Stimulated activated CD4-positive, alpha-beta T cell treated with anti-CD3 and anti-CD28 coated beads, Interleukin-2, amount 100 ng/mL, for 48 hours (primary cell): ENCODE measurements around the gene ZCCHC7.
"Not testable (repeated sequence)": the region's sequence is repeated elsewhere in the genome, so short reads cannot be mapped to it uniquely, and the experiment has no call there.

Source experiments
- DNase-seq, 2 donors: peaks; one replicate each; pipeline ENCODE4 v3.0.0-alpha.2; 2020

ZCCHC7 gene

DNA sequence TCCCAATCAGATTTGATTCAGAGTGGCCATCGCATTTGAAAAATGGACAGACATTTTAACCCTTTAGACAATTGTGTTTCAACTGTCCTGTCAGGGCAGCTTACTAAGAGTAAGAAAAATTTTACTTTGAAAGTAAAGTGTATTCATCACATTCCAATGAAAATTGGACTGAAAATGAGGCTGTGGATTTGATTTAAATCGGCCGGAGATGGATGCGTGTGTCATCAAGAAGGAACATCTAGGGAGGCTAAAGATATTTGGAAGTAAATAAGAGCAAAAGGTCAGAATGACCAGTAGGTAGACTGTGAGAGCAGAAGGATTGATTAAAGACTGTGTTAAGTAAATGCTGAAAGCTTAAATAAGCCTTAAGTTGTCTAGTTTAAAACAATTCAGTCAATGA lies 1.5 kb downstream of the ZCCHC7 start:
- no peak for DNase-seq

DNA sequence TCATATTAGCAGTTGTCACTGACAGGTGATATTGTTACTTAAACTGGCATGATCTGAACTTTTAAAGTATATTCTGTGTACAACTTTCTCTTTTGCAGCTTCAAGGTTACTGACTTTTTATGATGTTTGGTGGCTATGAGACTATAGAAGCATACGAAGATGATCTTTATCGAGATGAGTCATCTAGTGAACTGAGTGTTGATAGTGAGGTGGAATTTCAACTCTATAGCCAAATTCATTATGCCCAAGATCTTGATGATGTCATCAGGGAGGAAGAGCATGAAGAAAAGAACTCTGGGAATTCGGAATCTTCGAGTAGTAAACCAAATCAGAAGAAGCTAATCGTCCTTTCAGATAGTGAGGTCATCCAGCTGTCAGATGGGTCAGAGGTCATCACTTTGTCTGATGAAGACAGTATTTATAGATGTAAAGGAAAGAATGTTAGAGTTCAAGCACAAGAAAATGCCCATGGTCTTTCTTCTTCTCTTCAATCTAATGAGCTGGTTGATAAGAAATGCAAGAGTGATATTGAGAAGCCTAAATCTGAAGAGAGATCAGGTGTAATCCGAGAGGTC lies 5.9 kb downstream of the ZCCHC7 start:
- no peak for DNase-seq

DNA sequence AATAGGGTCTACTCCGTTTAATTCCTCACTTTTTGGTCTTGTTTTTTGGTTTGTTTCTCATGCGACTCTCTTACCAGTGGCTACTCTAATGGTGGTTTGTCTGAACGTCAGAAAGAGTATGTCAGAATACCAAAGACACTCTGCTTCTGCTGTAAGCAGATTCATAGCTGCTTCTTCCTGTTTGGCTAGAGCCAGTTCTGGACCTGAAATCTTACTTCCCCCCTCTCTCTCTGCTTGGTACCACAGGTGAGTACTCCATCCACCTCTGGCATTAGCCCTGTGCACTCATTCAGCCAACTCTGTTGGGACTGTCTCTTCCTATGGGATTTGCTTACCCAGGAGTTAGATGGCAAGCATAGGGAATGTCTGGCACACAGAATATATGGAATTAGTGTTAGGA lies 6.6 kb downstream of the ZCCHC7 start:
- no peak for DNase-seq

DNA sequence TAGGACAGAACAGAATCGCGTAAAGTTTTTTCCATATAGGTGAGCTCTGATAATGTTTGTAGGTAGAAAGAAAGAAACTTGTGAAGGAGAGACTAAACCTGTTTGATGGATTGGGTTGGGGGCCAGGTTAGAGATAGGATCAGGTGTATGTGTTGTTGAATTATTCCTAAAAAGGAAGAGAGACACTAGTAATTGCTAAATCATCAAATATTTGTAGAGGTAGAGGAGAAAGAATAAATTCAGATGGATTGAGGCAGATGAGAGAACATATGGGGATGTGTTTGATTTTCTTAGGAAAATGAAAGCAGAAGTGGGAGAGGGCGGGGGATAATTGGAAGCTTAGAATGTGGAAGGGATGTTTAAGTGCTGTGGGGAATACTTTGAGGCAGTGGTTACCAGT lies 7.7 kb downstream of the ZCCHC7 start:
- DNase-seq = no peak

DNA sequence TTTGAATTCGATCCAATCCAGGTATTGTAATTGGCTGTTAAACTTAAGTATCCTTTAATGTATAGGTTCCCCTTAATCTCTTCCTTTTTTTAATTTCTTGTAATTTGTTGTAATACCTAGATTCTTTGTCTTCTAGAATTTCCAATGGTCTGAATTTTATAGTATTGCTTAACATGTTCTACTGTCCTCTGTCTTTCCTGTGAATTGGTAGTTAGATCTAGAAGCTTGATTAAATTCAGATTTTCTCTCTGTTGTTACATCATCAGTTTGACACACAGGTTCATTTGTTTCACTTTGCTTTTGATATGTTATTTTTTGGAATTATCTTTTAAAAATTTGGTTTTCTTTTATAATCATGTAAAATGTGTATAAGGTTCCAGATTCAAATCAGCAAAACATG lies 13.8 kb downstream of the ZCCHC7 start:
- no peak for DNase-seq

DNA sequence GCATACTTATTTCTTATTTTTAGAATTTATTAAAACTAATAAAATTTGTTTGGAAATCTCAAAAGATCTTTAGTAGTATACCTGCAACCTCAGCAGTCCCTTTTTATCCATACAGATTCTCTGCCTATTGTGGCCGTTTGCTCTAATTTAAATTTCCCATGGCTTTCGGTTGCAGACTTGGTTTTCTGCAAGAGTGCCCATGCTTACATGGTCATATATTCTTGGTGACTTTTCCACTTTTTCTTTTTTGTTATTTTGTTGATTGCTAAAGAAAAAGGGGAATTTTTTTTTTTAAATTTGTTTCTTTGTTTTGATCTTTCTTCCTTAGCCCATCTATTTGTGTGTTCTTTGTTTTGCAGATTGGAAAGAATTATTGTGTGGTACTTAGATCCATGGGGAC lies 20.6 kb downstream of the ZCCHC7 start:
- no peak for DNase-seq

DNA sequence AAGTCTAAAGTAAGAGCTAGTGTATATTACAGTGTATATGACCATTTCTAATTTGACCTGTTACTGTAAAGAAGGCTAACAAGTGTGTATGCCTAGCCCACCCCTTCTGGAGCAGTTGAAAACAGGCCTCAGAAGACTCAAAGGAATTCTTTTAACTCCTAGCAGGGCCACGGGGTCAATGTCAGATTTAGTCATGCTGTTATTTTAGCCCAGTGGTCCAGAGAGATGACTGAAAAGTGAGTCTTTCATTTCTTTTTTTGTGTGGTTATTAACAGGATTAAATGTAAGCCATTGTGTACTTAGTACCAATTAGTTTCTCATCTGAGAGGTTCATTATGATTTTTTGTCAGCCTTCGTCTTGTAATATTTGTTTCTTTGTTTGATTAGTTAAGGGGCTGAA lies 24.4 kb downstream of the ZCCHC7 start:
- DNase-seq = no peak

DNA sequence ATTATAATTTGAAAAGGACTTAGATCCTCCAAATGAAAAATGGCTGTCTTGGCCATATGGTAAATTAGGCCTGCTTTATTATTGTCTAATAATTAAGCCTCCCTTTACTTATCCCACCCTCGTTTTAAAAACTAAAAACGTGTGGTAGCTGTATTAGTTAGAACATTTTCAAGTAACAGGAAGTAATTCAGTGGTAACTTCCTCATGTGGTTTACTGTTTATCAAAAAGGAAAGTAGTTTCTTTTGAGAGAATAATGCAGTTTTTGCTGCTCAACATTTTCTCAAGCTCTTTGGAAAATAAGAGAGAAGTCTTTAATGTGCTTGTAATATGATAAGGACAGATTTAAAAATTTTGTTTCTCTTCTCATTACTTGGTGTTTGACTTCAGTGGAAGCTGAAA lies 26.0 kb downstream of the ZCCHC7 start:
- DNase-seq = no peak

DNA sequence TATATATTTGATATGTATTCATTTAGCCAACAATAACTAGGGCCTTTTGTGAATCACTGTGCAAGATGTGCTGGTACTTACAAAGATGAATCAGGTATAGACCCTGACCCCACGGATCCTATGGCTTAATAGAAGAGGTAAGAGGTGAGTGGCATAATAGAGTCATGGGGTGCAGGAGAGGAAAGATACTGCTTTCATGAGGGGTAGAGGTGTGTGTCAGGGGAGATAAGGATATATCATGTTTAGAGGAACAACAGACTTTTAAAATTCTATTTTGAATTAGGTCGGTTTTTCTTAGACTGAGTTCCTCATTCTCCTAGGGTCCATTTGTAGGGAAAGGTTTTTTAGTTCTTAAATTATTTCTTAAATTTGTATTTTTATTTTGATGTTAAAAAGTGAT lies 27.8 kb downstream of the ZCCHC7 start:
- no peak for DNase-seq

DNA sequence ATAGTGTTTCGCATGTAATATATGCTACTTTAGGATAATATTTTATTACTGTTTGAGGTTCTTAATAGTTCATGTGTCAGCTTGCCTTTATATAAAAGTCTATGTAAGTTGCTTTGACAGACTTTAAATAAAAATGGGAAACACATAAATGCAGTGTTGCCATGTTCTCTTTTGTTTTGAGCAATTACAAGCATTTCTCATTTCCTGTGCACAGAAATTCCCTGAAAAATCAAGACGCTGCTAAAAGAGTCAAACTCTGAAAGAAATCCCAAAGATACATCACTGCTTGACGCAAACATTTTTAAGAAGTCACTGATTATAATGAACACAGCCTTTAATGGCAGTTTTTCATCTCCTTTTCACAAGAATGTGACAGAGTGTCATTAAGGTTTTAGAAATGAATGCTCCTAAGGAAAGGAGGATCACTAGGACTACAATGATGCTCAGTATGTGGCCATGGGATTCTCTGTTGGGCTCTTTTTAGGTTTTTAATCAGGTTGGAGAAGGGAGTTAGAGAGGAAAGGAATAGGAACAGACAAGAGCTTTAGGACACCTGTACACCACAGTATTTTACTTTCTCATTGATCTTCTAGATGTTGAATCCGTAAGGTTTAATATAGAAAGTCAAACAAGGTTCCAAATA lies 29.4 kb downstream of the ZCCHC7 start:
- DNase-seq = no peak

DNA sequence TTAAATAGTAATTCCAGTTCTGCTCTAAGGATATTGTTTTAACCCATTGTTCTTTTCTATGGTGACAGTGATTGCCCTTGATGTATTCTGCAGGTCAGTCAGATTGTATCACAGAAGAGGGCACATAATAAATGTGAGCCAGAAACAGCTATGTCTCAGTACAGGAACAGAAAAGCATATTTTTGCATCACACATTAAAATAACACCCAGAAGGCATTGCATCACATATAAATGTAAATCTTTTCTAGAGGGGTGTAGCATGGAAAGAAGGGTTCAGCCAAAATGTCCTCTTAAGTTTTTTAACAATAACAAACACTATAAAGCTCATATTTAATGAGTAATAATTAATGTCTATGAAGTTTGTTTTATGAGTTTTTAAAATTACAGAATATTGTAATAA lies 30.0 kb downstream of the ZCCHC7 start:
- no peak for DNase-seq

DNA sequence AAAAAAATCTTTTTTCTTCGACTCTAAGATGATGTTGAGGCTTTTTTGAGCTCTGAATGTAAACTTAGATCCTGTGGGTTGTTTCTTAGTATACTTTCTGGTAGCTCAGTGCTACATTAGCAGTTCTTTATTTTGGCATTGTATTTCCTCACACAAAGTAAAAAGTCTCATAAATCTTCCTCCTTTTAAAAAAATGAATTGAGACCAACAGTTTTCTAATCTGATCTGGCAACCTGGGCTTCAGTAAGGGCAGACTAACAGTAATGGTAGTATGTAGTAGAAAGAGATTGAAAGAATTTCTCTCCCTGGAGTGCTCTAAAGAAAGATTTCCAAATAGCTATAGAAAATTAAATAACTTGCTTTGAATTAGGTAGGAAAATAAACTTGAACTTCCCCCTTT lies 31.4 kb downstream of the ZCCHC7 start:
- no peak for DNase-seq

DNA sequence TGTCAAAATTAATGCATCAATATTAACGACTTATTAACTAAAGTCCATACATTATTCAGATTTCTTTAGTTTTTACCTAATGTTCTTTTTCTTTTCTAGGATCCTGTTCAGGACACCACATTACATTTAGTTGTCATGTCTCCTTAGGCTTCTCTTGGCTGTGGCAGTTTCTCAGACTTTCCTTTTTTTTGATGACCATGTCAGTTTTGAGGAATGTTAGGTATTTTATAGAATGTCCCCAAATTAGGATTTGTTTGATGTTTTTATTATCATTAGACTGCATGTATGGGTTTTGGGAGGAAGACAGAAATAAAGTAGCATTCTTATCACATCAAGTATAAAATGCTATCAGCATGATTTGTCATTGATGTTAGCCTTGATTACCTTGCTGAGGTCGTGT lies 32.0 kb downstream of the ZCCHC7 start:
- DNase-seq = no peak

DNA sequence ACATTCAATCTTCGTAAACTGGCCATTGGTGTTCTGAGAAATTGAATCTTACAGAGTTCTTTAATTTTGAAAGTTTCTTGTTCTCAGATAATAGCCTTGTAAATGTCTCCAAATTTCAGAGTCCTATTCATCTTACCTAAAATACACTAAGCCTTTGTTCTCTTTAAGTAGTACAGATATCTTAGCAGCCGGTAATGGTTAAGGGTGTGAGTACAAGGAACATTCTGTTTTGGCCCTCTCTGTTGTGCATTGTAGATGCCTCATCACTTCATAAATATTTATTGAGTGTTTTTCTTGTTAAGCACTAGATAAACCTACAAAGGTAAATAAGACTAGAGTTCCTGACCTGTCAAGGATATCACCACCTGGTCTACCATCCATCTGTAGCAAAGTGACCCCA lies 35.2 kb downstream of the ZCCHC7 start:
- no peak for DNase-seq

DNA sequence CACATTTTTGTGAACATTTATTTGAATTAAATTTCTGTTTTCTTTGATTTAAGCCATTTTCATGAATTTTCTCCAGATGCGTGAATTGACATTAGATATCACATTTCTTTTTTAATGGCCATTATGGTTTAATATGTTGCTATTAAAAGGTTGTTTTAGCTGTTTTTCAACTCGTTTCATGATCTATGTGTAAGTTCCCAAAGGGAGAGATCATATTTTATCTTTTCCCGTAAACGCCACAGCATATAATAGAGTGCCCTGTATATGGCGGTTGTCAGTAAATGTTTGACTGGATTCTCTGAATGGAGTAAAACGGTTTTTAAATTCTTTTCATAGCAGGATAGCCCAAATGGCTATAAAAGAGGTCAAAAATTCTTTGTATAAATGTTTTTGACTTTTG lies 35.8 kb downstream of the ZCCHC7 start:
- no peak for DNase-seq

DNA sequence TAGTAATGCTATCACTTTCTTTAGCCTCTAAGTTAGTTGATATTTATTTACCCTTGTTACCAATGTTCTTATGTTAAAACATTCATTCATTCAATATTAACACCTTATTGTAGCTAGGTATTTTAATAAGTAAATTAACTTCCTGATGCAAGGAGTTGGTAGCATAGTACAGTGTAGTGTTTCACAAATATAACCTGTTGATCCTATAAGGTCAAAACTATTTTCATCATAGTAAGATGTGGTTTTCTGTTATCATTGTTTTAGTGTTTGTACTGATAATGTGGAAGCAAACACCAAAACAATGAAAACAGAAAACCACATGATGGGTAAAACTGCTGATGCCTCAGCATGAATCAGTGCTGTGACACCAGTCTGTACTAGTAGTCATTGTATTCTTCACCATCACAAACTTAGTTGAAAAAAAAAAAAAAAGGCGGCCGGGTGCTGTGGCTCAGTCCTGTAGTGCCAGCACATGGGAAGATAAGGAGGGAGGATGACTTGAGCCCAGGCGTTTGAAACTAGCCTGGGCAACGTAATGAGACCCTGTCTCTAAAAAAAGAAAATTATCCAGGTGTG lies 36.5 kb downstream of the ZCCHC7 start:
- DNase-seq = no peak

DNA sequence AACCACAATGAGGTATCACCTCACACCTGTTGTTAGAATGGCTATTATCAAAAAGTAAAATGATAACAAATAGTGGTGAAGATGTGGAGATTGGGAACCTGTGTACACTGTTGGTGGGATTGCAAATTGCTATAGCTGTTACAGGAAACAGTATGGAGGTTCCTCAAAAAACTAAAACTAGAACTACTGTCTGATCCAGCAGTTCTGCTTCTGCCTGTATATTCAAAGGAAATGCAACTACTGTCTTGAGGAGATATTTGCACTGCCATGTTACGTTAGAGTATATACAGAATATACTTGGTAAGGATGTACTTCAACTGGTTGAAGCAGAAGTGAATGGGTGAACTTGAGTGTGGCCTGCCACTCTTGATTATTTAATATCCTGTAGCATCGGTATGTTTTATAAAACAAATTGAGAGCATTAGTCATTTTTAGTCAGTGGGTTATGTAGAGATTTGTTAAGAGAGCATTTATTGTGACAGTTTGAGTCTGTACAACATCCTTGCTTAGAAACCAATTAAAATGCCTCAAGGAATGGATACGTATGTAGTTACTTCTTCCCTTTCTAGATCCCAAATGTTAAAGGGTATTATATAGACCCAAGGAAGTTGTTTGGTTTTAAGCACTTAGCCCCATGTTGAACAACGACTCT lies 37.5 kb downstream of the ZCCHC7 start:
- no peak for DNase-seq

DNA sequence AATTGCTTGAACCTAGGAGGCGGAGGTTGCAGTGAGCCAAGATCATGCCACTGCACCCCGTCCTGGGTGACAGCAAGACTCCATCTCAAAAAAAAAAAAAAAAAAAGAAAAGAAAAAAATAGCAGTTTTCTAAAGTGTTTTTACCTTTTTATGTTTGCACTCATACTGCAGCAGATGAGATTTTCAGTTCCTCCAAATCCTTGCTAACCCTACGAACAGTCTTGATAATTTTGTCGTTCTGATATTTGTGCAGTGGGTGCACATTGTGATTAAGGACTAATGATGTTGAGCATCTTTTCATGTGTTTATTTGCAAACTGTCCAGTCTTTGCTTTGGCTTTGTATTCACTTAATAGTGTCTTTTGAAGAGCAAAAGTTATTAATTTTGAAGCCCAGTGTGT lies 42.9 kb downstream of the ZCCHC7 start:
- DNase-seq = no peak

DNA sequence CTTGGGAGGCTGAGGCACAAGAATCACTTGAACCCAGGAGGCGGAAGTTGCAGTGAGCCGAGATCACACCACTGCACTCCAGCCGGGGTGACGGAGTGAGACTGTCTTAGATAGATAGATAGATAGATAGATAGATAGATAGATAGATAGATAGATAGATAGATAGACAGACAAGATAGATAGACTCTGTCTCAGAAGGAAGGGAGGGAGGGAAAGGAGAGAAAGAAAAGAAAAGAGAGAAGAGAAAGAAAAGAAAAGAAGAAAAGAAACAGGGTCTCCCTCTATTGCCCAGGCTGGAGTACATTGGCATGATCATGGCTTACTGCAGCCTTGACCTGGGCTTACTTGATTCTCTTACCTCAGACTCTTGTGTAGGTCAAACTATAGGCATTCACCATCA lies 44.0 kb downstream of the ZCCHC7 start:
- DNase-seq = not testable (repeated sequence)

DNA sequence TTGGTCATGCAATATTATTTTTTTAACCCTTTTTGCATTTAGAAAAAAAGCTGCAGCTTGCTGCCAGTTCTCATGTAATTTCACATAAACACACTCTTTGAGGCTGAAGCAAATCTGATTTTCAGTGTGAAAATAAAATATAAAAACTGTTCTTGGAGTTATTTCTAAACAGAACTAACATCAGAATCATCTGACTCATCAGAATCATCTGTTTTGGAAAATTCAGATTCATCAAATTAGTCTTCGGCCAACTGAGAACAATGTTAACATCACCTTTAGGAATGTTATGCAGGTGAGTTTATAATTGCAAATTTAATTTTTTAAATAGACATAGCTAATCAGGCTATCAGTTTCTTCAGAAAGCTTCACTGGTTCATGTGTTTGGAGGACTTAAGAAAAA lies 45.3 kb downstream of the ZCCHC7 start:
- DNase-seq = no peak

DNA sequence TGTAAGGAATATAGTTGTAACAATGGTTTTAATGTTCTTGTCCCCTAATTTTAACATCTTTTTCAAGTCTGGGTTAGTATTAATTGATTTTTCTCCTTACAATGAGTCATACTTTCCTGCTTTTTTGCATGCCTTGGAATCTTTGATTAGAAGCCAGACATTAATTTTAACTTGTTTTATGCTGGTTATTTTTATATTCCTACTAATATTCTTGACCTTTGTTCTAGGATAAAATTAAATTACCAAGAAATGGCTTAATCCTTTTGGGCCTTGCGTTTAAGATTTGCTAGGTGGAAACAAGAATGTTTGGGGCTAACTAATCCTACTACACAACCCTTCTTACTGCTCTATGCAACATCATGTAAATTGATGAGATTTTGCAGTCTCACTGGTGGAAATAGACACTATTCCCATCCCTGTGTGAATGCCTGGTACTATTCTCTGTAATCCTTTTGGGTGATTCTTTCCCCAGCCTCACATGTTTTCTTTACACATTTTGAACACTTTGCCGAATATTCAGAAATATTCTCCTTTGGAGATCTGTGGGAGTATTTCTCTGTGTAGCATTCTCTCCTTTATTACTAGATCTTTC lies 47.2 kb downstream of the ZCCHC7 start:
- DNase-seq = no peak

DNA sequence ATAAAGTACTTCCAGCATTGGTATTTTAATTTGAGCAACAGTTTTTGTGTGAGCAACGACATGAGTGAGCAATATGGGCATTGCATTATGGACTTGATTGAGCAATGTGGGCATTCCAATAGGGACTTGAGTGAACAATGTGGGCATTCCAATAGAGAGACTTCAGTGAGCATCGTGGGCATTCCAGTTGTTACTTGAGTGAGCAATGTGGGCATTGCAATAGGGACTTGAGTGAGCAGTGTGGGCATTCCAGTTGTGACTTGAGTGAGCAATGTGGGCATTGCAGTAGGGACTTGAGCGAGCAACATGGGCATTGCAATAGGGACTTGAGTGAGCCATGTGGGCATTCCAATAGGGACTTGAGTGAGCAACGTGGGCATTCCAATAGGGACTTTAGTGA lies 52.2 kb downstream of the ZCCHC7 start:
- DNase-seq = no peak

DNA sequence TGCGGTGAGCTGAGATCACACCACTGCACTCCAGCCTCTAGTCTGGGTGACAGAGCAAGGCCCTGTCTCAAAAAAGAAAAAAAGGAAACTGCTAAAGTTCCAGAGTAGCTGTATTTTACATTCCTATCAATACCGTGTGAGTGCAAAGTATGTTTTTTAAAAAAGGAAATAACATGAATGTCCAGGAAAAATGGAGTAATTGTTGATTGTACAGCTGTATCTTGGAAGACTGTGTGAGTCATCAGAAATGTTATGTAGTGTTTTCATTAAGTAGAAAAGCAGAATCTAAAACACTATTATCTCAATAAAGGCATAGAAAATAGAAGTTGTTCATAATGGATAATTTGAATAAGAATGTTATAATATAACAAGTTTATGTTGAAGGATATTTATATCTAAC lies 53.9 kb downstream of the ZCCHC7 start:
- DNase-seq = no peak

DNA sequence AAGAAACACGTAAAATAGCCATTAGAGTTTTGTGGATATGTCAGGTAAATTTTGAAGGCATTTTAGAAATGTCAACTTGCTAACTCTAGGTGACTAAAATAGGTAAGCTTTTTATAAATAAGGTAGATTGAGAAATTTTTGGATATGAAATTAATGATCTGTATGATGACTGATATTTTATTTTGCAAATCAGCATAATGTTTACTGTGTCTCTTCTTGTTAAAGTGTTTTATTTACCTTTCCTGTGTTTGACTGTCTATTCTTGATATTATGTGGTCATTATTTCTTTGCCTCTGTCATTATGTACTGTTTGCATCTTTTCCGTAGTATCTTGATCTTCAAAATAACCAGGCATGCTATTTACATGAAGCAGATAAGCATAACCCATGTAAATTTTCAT lies 58.4 kb downstream of the ZCCHC7 start:
- DNase-seq = no peak
